Activated B cell treated with CpG ODN at 0.5 μM for 24 hours (primary cell): ENCODE data around the gene CSMD2. TPM values are rescaled to one million over a fixed set of nuclear protein-coding genes. Genes with fewer than 3 reads are reported as not detected.

ENCODE experiments used
- ATAC-seq: fragments of 200-7000 bp; cut with Tn5 transposase; one replicate; pipeline ENCODE4 v1.10.0; 2021; ENCODE audit warnings: low read depth, mild to moderate bottlenecking, moderate library complexity
- CTCF ChIA-PET: fragments of 350-600 bp; sonication (Branson Sonifier 250); formaldehyde crosslinking; loops from one replicate; lab custom pipeline; 2021; ENCODE audit warnings: antibody characterized with exemption; lab: Charles Lee
- POLR2A ChIA-PET: fragments of 350-600 bp; sonication (Branson Sonifier 250); formaldehyde crosslinking; loops from one replicate; lab custom pipeline; 2021; ENCODE audit warnings: antibody characterized with exemption; lab: Charles Lee
- DNase-seq: peaks from one replicate; pipeline ENCODE4 v3.0.0; 2022
- H3K27ac Mint-ChIP-seq: one replicate; pipeline ENCODE4 v1.8.0; 2020; ENCODE audit warnings: mixed read lengths
- H3K27me3 Mint-ChIP-seq: one replicate; pipeline ENCODE4 v1.8.0; 2021; ENCODE audit warnings: mixed read lengths
- H3K36me3 Mint-ChIP-seq: one replicate; pipeline ENCODE4 v1.8.0; 2021; ENCODE audit warnings: low read depth, mixed read lengths
- H3K4me1 Mint-ChIP-seq: one replicate; pipeline ENCODE4 v1.8.0; 2021; ENCODE audit warnings: mixed read lengths
- H3K4me3 Mint-ChIP-seq: one replicate; pipeline ENCODE4 v1.8.0; 2020; ENCODE audit warnings: mild to moderate bottlenecking, mixed read lengths
- H3K9me3 Mint-ChIP-seq: one replicate; pipeline ENCODE4 v1.8.0; 2020; ENCODE audit warnings: mixed read lengths
- intact Hi-C: fragments of 100-400 bp; cut with micrococcal nuclease; formaldehyde crosslinking; loops from one replicate; pipeline ENCODE4 v1.15.1; 2024
- total RNA-seq: library from RNA; stranded (reverse); gene quantifications from 2 replicates; pipeline ENCODE4 v1.2.3, GENCODE V29; 2022
- TF ChIP-seq, protein P1 (sequence below): fragments of 200-600 bp; IDR thresholded peaks from one replicate; pipeline ENCODE4 v1.8.0; 2022; ENCODE audit warnings: antibody characterized with exemption, mild to moderate bottlenecking

The CSMD2 gene
- total RNA-seq, 1 donor from 2014 or later: not detected

DNA sequence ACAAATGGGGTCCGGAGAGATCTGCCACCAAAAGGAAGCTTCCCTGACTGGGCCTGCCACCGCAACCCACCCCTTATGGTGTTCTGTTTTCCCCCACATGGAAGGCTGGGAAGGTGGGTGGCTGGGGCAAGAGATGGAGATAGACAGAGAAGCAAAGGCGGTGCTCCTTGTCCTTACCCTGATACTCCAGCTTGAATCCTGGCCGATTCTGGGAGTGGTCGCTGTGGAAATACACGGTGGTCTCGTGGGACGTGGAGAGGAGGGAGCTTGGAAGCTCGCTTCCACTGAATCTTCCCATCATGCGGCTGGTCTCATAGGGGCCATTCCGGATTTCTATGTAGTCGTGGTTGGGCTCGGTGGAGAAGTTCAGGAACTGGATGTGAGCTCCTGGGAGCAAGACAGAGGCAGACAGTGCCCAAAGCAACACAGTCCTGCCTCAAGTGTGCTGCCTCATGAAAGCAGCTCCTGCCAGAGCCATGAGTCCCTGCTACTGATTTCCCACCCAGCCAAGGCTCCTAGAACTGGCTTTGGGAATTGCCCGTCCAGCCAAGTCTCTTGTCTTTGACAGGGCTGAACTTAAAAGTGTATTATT is 554.1 kb downstream of the CSMD2 start:
- Mint-ChIP-seq H3K36me3 (no peaks in the 10 kb centered on the region), H3K4me1 (no peaks in the 10 kb centered on the region), H3K27ac (no peak overlapping the region), H3K4me3 (no peak overlapping the region), H3K27me3 (peaks cover 14% of the 10 kb centered on the region), H3K9me3 (no peaks in the 10 kb centered on the region)
- CTCF ChIA-PET: no interaction called here
- POLR2A ChIA-PET: no interaction called here
- DNase-seq (no peak), ATAC-seq (no peak)
- TF ChIP-seq, protein P1, sequence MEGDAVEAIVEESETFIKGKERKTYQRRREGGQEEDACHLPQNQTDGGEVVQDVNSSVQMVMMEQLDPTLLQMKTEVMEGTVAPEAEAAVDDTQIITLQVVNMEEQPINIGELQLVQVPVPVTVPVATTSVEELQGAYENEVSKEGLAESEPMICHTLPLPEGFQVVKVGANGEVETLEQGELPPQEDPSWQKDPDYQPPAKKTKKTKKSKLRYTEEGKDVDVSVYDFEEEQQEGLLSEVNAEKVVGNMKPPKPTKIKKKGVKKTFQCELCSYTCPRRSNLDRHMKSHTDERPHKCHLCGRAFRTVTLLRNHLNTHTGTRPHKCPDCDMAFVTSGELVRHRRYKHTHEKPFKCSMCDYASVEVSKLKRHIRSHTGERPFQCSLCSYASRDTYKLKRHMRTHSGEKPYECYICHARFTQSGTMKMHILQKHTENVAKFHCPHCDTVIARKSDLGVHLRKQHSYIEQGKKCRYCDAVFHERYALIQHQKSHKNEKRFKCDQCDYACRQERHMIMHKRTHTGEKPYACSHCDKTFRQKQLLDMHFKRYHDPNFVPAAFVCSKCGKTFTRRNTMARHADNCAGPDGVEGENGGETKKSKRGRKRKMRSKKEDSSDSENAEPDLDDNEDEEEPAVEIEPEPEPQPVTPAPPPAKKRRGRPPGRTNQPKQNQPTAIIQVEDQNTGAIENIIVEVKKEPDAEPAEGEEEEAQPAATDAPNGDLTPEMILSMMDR: no peak
- intact Hi-C loops: loop anchor here (5.0 kb wide), 1 partner anchor 499 kb away; no protein-coding TSS in a partner anchor

DNA sequence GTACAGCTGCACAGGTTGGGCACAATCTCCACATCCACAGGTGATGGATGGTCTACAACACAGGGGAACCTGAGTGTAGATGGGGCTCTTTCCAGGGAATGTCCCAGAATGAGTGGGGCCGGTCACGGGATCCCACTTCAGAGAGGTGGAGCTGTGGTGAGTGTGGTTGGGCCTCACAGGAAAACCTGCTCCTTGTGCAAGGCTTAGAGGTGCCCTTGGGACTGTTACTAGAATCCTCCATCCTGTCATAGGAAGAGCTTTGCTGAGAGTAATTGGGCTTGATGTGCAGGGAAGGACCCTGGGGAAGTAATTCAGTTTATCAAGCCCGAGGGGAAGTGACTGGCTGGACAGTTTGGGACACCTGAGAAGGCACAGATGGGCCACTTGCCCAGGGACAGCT is 554.6 kb downstream of the CSMD2 start:
- Mint-ChIP-seq H3K27me3 (peaks cover 13% of the 10 kb centered on the region), H3K9me3 (no peaks in the 10 kb centered on the region), H3K27ac (no peak overlapping the region), H3K4me3 (no peak overlapping the region), H3K36me3 (no peaks in the 10 kb centered on the region), H3K4me1 (no peaks in the 10 kb centered on the region)
- intact Hi-C loops: loop anchor here (5.0 kb wide), 1 partner anchor 498 kb away; no protein-coding TSS in a partner anchor
- ChIA-PET CTCF (no interaction called here), POLR2A (no interaction called here)
- DNase-seq (no peak), ATAC-seq (no peak)
- TF ChIP-seq, protein P1: no peak

DNA sequence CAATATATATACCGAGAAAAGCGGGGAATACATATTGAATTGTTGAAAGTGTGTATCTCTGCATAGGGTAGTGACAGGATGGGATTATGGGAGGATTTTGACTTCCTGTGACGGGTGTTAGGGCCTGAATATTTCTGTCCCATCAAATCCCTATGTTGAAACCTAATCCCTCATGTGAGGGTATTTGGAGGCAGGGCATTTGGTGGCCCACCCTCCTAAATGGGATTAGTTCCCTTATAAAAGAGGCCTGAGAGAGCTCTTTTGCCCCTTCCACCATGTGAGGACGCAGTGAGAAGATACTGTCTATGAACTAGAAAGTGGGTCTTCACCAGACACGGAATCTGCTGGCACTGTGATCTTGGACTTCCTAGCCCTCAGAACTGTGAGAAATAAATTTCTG is 555.3 kb downstream of the CSMD2 start:
- Mint-ChIP-seq H3K27ac (no peak overlapping the region), H3K4me3 (no peak overlapping the region), H3K27me3 (peaks cover 13% of the 10 kb centered on the region), H3K4me1 (no peaks in the 10 kb centered on the region), H3K9me3 (no peaks in the 10 kb centered on the region), H3K36me3 (no peaks in the 10 kb centered on the region)
- TF ChIP-seq, protein P1: no peak
- DNase-seq (no peak), ATAC-seq (no peak)
- POLR2A ChIA-PET: no interaction called here
- CTCF ChIA-PET: interaction anchor here (0.9 kb wide), 1 partner anchor 23 kb away, joined by 3 read pairs; no protein-coding TSS in a partner anchor
- intact Hi-C loops: loop anchor here (5.0 kb wide), 1 partner anchor 497 kb away; no protein-coding TSS in a partner anchor

DNA sequence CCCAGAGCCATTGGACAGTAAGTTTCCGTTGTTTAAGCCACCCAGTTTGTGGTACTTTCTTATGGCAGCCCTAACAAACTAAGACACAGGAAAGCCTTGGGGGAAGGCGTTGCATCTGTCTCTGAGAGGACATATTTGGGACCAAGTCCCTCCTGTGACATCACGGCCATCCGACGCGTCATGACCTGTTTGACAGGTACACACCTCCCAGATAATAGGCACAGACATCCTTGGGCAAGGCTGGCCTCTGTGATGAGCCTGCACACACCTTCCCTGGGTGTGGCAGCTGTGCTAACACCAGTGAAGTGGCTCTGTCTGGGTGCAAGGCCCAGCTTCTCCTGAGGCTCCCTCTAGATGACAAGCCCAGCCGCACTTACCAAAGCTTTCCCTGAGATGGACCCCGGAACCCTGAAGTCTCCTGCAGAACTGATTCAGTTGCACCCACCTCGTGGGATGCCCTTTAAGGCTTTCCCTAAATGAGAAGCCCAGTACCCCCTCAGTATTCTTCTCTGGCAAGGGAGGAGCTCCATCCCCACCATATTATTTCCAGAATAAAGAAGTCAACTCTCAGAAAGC is 556.1 kb downstream of the CSMD2 start:
- ChIA-PET POLR2A (no interaction called here), CTCF (interaction anchor here (0.9 kb wide), 1 partner anchor 24 kb away, joined by 3 read pairs; no protein-coding TSS in a partner anchor)
- intact Hi-C loops: no loop called here

DNA sequence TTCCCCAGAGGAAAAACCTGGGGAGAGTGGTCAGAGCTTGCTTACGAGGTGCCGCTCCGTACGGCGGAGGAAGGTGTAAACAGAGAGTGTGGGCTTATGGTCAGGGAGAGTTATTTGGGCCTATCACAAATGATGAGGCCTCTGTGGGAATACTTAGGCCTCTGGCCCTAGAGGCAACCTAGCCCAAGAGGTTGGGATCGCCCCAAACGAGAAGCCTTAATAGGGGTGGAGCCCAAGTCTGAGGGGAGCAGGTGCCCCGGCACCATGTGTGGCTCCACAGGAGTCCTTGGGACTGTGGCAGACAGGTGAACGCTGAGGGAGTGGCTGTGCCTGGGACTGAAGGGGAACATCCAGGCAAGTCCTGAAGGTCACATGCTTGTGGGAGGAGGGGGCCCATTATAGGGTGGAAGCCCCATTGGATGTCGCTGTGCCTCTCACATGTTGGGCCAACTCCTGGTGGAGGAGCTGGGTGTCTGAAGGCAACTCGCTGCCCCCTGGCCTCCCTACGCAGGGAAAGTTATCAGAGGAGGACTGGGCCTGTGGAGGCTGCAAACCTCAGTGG is 557.5 kb downstream of the CSMD2 start:
- DNase-seq (no peak), ATAC-seq (no peak)
- TF ChIP-seq, protein P1: no peak
- POLR2A ChIA-PET: no interaction called here
- no peak overlapping the region for H3K4me3 Mint-ChIP-seq
- no peaks in the 10 kb centered on the region for H3K4me1 Mint-ChIP-seq
- H3K27ac Mint-ChIP-seq: no peak overlapping the region
- no peaks in the 10 kb centered on the region for H3K9me3 Mint-ChIP-seq
- H3K27me3 Mint-ChIP-seq: peaks cover 3% of the 10 kb centered on the region
- intact Hi-C loops: no loop called here
- CTCF ChIA-PET: no interaction called here
- no peaks in the 10 kb centered on the region for H3K36me3 Mint-ChIP-seq

More for the DNA sequence above, 556.1 kb downstream of the CSMD2 start:
- DNase-seq: no peak
- Mint-ChIP-seq H3K36me3 (no peaks in the 10 kb centered on the region), H3K27ac (no peak overlapping the region), H3K27me3 (peaks cover 13% of the 10 kb centered on the region), H3K4me3 (no peak overlapping the region), H3K4me1 (no peaks in the 10 kb centered on the region), H3K9me3 (no peaks in the 10 kb centered on the region)
- ATAC-seq: no peak
- TF ChIP-seq, protein P1: no peak
